OCI-LY3 (cell line): ENCODE data around the gene PIGU.

Source experiments
- EZH2phosphoT487 ChIP-seq: fragments of 200-600 bp; shearing (Covaris generic); IDR thresholded peaks from 2 replicates; pipeline ENCODE4 v1.6.1; 2018; ENCODE audit warnings: antibody characterized with exemption, mixed run types, low read depth
- TF ChIP-seq, protein P1 (sequence below): fragments of 200-600, 300-600 bp; sonication (generic); IDR thresholded peaks from 2 replicates; pipeline ENCODE4 v1.5.1; 2014; ENCODE audit warnings: antibody characterized with exemption, low read length, low read depth

DNA sequence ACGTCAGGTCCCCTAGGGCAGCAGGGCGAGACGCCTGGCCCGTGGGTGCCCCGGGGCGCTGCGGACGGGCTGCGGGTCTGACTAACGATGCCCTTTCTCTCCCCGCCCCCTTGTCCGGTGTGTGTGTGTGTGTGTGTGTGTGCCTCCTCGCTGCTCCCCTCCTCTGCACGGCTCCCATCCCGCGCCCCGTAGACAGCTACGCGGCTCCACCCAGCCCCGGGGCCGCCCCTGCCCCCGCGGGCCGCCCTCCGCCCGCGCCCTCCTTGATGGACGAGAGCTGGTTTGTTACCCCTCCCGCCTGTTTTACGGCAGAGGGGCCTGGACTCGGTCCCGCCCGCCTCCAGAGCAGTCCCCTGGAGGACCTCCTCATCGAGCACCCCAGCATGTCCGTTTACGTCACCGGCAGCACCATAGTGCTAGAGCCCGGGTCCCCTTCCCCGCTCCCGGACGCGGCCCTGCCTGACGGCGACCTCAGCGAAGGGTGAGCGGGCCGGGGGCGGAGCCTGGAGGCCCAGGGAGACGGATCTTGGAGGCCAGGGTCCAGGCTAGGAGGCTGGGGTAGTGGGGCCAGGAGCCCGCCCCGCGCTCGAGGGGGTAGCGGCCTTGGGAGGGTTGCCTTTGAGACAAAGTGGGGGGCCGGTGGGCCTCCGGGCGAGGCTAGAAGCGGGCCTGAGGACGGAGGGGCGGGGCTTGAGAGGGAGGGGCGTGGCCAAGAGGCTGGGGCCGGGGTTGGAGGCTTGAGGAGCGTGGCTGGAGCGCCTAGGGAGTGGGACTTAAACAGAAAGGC is 32.3 kb upstream of the PIGU start:
- TF ChIP-seq, protein P1, sequence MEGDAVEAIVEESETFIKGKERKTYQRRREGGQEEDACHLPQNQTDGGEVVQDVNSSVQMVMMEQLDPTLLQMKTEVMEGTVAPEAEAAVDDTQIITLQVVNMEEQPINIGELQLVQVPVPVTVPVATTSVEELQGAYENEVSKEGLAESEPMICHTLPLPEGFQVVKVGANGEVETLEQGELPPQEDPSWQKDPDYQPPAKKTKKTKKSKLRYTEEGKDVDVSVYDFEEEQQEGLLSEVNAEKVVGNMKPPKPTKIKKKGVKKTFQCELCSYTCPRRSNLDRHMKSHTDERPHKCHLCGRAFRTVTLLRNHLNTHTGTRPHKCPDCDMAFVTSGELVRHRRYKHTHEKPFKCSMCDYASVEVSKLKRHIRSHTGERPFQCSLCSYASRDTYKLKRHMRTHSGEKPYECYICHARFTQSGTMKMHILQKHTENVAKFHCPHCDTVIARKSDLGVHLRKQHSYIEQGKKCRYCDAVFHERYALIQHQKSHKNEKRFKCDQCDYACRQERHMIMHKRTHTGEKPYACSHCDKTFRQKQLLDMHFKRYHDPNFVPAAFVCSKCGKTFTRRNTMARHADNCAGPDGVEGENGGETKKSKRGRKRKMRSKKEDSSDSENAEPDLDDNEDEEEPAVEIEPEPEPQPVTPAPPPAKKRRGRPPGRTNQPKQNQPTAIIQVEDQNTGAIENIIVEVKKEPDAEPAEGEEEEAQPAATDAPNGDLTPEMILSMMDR: no peak
- no peak for TF ChIP-seq EZH2phosphoT487
